ENCODE results near the gene MAP7D1.
"Not testable (repeated sequence)": the region's sequence is repeated elsewhere in the genome, so short reads cannot be mapped to it uniquely, and the experiment has no call there.

The MAP7D1 gene

GRCh38 chr1:36207339-36207738 lies 51.4 kb downstream of the MAP7D1 start:
- FAIRE-seq: no peak

GRCh38 chr1:36208978-36209703 lies 53.2 kb downstream of the MAP7D1 start:
- FAIRE-seq: no peak

GRCh38 chr1:36211307-36211706 lies 55.3 kb downstream of the MAP7D1 start:
- FAIRE-seq: no peak

GRCh38 chr1:36211841-36212240 lies 55.9 kb downstream of the MAP7D1 start:
- no peak for FAIRE-seq

- no peak for FAIRE-seq
These were observed 56.8 kb downstream of the MAP7D1 start for GRCh38 chr1:36212782-36213181.

- no peak for FAIRE-seq
These were observed 61.7 kb downstream of the MAP7D1 start for GRCh38 chr1:36217670-36218069.

- FAIRE-seq: not testable (repeated sequence)
These were observed 65.9 kb downstream of the MAP7D1 start for GRCh38 chr1:36221901-36222300.

GRCh38 chr1:36222481-36223380 lies 66.8 kb downstream of the MAP7D1 start:
- FAIRE-seq: no peak

GRCh38 chr1:36223381-36223995 lies 67.5 kb downstream of the MAP7D1 start:
- no peak for FAIRE-seq

- peak; percentile 99 for FAIRE-seq
These were observed 68.1 kb downstream of the MAP7D1 start, which contains the start of gene THRAP3 for GRCh38 chr1:36223996-36224536. Gene THRAP3 (plus strand): TSS chr1:36224443. CDS start chr1:36282564, 58,121 bp downstream.

- no peak for FAIRE-seq
These were observed 68.8 kb downstream of the MAP7D1 start for GRCh38 chr1:36224537-36225282.

GRCh38 chr1:36225283-36225899 lies 69.4 kb downstream of the MAP7D1 start:
- no peak for FAIRE-seq

- not testable (repeated sequence) for FAIRE-seq
These were observed 74.3 kb downstream of the MAP7D1 start for GRCh38 chr1:36230279-36230678.
